Measurements from ENCODE around the gene PARP3. TPM values are rescaled to one million over a fixed set of nuclear protein-coding genes. Genes with fewer than 3 reads are reported as not detected.
A peak's percentile ranks its signal among the peaks of the same experiment; 100 is the strongest.

The PARP3 gene
- total and polyA plus RNA-seq, 9 of the 15 experiments (the other 6 are each of a cell fraction or from before 2014, with no cell fraction given), result 0.46 to 6.6 (median 4.5) TPM

DNA sequence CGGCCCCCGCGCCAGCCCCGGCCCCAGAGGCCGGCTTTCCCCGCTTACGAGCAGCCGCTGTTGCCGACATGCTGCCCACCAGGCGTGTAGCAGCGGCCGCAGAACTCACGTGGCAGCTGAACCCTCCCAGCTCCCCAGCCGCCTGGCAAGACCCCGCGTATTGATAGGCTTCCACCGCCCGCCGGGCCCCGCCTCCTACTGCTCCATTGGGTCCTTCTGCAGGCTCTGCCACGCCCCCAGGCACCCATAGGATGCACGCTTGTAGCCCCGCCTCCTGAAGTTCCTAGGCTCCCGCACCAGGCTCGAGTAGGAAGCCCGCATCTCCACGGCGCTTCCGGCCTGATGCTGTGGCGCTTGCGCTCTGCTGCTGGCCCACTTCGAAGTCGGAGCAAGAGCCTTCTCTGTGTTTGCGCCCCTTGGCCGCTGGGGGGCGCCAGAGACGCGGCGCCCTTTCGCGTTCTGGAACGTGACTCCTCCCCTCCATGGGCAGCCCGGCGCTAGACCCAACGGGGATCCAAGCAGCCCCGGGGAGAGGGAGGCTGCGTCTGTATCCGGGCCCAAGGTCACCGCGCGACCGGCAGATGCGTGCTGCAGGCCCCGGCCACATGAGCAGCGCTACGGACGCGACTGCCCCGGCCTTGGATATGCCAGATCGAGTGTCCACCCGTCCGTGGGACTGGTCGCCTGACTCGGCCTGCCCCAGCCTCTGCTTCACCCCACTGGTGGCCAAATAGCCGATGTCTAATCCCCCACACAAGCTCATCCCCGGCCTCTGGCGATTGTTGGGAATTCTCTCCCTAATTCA, at the start of gene PARP3, which contains the start of gene RRP9 (continued):
- TF ChIP-seq, protein P1, sequence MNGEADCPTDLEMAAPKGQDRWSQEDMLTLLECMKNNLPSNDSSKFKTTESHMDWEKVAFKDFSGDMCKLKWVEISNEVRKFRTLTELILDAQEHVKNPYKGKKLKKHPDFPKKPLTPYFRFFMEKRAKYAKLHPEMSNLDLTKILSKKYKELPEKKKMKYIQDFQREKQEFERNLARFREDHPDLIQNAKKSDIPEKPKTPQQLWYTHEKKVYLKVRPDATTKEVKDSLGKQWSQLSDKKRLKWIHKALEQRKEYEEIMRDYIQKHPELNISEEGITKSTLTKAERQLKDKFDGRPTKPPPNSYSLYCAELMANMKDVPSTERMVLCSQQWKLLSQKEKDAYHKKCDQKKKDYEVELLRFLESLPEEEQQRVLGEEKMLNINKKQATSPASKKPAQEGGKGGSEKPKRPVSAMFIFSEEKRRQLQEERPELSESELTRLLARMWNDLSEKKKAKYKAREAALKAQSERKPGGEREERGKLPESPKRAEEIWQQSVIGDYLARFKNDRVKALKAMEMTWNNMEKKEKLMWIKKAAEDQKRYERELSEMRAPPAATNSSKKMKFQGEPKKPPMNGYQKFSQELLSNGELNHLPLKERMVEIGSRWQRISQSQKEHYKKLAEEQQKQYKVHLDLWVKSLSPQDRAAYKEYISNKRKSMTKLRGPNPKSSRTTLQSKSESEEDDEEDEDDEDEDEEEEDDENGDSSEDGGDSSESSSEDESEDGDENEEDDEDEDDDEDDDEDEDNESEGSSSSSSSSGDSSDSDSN (IDR thresholded peaks at IDR 0.05; ENCODE audit: borderline replicate concordance in 1 of 2, low read depth in 2 of 2, low read length in 2 of 2), result peak in 1 of 2 experiments; percentile 45; a peak in 1 of 4 replicates
- TF ChIP-seq BRF1 (IDR thresholded peaks at IDR 0.05; ENCODE audit: borderline replicate concordance, extremely low read depth, insufficient read length), result no peak
- TF ChIP-seq, protein P2, sequence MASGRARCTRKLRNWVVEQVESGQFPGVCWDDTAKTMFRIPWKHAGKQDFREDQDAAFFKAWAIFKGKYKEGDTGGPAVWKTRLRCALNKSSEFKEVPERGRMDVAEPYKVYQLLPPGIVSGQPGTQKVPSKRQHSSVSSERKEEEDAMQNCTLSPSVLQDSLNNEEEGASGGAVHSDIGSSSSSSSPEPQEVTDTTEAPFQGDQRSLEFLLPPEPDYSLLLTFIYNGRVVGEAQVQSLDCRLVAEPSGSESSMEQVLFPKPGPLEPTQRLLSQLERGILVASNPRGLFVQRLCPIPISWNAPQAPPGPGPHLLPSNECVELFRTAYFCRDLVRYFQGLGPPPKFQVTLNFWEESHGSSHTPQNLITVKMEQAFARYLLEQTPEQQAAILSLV (tag; IDR thresholded peaks at IDR 0.05), result no peak
- TF ChIP-seq, protein P3, sequence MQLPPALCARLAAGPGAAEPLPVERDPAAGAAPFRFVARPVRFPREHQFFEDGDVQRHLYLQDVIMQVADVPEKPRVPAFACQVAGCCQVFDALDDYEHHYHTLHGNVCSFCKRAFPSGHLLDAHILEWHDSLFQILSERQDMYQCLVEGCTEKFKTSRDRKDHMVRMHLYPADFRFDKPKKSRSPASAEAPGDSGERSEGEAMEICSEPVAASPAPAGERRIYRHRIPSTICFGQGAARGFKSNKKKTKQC (CRISPR knock-in tag; IDR thresholded peaks at IDR 0.05), result 0 out of 2 replicates have a peak, but pooled peaks have one; percentile 36
- TF ChIP-seq, protein P4, sequence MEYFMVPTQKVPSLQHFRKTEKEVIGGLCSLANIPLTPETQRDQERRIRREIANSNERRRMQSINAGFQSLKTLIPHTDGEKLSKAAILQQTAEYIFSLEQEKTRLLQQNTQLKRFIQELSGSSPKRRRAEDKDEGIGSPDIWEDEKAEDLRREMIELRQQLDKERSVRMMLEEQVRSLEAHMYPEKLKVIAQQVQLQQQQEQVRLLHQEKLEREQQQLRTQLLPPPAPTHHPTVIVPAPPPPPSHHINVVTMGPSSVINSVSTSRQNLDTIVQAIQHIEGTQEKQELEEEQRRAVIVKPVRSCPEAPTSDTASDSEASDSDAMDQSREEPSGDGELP (CRISPR knock-in tag; IDR thresholded peaks at IDR 0.05; ENCODE audit: borderline replicate concordance), result peak; percentile 84; the same call in 1 of the 2 replicates
- no peak for TF ChIP-seq ERF (CRISPR knock-in tag; IDR thresholded peaks at IDR 0.05)
- no peak for TF ChIP-seq ATF1 (CRISPR knock-in tag; IDR thresholded peaks at IDR 0.05)
- TF ChIP-seq ATF1 (tag; IDR thresholded peaks at IDR 0.05), result 0 out of 2 replicates have a peak, but pooled peaks have one; percentile 25
- TF ChIP-seq, protein P5, sequence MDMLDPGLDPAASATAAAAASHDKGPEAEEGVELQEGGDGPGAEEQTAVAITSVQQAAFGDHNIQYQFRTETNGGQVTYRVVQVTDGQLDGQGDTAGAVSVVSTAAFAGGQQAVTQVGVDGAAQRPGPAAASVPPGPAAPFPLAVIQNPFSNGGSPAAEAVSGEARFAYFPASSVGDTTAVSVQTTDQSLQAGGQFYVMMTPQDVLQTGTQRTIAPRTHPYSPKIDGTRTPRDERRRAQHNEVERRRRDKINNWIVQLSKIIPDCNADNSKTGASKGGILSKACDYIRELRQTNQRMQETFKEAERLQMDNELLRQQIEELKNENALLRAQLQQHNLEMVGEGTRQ (CRISPR knock-in tag; IDR thresholded peaks at IDR 0.05), result peak; percentile 51
- TF ChIP-seq CEBPB (tag; IDR thresholded peaks at IDR 0.05), result no peak
- no peak for TF ChIP-seq MCM3 (IDR thresholded peaks at IDR 0.05)
- TF ChIP-seq, protein P6, sequence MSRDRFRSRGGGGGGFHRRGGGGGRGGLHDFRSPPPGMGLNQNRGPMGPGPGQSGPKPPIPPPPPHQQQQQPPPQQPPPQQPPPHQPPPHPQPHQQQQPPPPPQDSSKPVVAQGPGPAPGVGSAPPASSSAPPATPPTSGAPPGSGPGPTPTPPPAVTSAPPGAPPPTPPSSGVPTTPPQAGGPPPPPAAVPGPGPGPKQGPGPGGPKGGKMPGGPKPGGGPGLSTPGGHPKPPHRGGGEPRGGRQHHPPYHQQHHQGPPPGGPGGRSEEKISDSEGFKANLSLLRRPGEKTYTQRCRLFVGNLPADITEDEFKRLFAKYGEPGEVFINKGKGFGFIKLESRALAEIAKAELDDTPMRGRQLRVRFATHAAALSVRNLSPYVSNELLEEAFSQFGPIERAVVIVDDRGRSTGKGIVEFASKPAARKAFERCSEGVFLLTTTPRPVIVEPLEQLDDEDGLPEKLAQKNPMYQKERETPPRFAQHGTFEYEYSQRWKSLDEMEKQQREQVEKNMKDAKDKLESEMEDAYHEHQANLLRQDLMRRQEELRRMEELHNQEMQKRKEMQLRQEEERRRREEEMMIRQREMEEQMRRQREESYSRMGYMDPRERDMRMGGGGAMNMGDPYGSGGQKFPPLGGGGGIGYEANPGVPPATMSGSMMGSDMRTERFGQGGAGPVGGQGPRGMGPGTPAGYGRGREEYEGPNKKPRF (IDR thresholded peaks at IDR 0.05; ENCODE audit: low read depth, low read length), result no peak
- TF ChIP-seq HMG20A (CRISPR knock-in tag; conservative IDR thresholded peaks at IDR 0.05), result no peak
- no peak for TF ChIP-seq ZNF668 (CRISPR knock-in tag; IDR thresholded peaks at IDR 0.05)
